KMS-11 (cell line): ENCODE data around the gene POU2F1.
A peak's percentile ranks its signal among the peaks of the same experiment; 100 is the strongest.

ENCODE experiments used
- H2AFZ ChIP-seq: fragments of 200-600 bp; sonication (generic); 2 replicates; pipeline ENCODE4 v1.6.1; 2016; ENCODE audit warnings: antibody characterized with exemption, mixed run types, low read depth
- H3K27ac ChIP-seq: fragments of 200-600 bp; sonication (generic); 2 replicates; pipeline ENCODE4 v1.6.1; 2016; ENCODE audit warnings: mild to moderate bottlenecking, mixed run types
- H3K27me3 ChIP-seq: fragments of 200-600 bp; sonication (generic); 2 replicates; pipeline ENCODE4 v1.6.1; 2017; ENCODE audit warnings: mild to moderate bottlenecking, low read depth, mixed run types, moderate library complexity; ENCODE audit not compliant: insufficient read depth
- H3K36me3 ChIP-seq: fragments of 200-600 bp; sonication (generic); 2 replicates; pipeline ENCODE4 v1.6.1; 2017; ENCODE audit warnings: mild to moderate bottlenecking, mixed run types; ENCODE audit not compliant: insufficient read depth
- H3K4me1 ChIP-seq: fragments of 200-600 bp; sonication (generic); 2 replicates; pipeline ENCODE4 v1.6.1; 2016; ENCODE audit warnings: mild to moderate bottlenecking, low read depth, mixed run types; ENCODE audit not compliant: poor library complexity, severe bottlenecking
- H3K4me2 ChIP-seq: fragments of 200-600 bp; sonication (generic); 2 replicates; pipeline ENCODE4 v1.7.0; 2016; ENCODE audit warnings: mild to moderate bottlenecking, mixed run types
- H3K4me3 ChIP-seq: fragments of 200-600 bp; sonication (generic); IDR thresholded peaks from 2 replicates; pipeline ENCODE4 v1.6.1; 2017; ENCODE audit warnings: low read depth, low read length, mixed read lengths; ENCODE audit not compliant: insufficient read depth
- H3K79me2 ChIP-seq: fragments of 200-600 bp; sonication (generic); 2 replicates; pipeline ENCODE4 v1.6.1; 2016; ENCODE audit warnings: low read depth, mixed run types; ENCODE audit not compliant: insufficient read depth
- H3K9ac ChIP-seq: fragments of 200-600 bp; sonication (generic); 2 replicates; pipeline ENCODE4 v1.6.1; 2016; ENCODE audit warnings: mild to moderate bottlenecking, mixed run types
- H4K20me1 ChIP-seq: fragments of 200-600 bp; sonication (generic); 2 replicates; pipeline ENCODE4 v1.6.1; 2016; ENCODE audit warnings: mild to moderate bottlenecking, mixed run types; ENCODE audit not compliant: insufficient read depth
- TF ChIP-seq, protein P1 (sequence below): fragments of 200-600 bp; sonication (generic); conservative IDR thresholded peaks from 2 replicates; pipeline ENCODE4 v1.6.1; 2017; ENCODE audit warnings: low read depth, mild to moderate bottlenecking, antibody characterized with exemption, low read length, moderate library complexity, mixed read lengths

Gene POU2F1

DNA sequence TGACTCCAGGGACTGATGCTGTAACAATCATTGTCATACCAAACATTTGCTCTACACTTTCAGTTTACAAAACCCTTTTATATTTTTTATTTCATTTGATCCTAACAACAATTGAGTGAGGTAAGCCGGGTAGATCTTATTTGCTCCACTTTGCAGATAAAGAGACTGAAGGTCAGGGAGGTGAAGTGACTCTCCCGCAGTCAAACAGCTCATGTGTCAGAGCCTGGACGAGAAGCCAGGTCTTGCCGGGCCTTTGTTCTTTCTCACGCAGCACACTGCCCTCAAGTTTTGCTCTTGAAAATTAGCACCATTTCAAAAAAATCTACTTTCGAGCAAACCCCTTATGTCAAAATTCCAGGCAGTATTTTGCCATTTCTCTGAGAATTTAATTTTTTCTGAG is 232.4 kb downstream of the POU2F1 start:
- TF ChIP-seq, protein P1, sequence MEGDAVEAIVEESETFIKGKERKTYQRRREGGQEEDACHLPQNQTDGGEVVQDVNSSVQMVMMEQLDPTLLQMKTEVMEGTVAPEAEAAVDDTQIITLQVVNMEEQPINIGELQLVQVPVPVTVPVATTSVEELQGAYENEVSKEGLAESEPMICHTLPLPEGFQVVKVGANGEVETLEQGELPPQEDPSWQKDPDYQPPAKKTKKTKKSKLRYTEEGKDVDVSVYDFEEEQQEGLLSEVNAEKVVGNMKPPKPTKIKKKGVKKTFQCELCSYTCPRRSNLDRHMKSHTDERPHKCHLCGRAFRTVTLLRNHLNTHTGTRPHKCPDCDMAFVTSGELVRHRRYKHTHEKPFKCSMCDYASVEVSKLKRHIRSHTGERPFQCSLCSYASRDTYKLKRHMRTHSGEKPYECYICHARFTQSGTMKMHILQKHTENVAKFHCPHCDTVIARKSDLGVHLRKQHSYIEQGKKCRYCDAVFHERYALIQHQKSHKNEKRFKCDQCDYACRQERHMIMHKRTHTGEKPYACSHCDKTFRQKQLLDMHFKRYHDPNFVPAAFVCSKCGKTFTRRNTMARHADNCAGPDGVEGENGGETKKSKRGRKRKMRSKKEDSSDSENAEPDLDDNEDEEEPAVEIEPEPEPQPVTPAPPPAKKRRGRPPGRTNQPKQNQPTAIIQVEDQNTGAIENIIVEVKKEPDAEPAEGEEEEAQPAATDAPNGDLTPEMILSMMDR = no peak
- no peak overlapping the region for H3K4me3 ChIP-seq
- H3K4me1 ChIP-seq = peaks cover 36% of the 10 kb centered on the region
- H3K4me2 ChIP-seq = no peak overlapping the region
- no peaks in the 10 kb centered on the region for H3K79me2 ChIP-seq
- no peak overlapping the region for H2AFZ ChIP-seq
- no peaks in the 10 kb centered on the region for H3K36me3 ChIP-seq
- H4K20me1 ChIP-seq = no peaks in the 10 kb centered on the region
- H3K27me3 ChIP-seq = no peaks in the 10 kb centered on the region
- H3K9ac ChIP-seq = no peak overlapping the region
- H3K27ac ChIP-seq = no peak overlapping the region

DNA sequence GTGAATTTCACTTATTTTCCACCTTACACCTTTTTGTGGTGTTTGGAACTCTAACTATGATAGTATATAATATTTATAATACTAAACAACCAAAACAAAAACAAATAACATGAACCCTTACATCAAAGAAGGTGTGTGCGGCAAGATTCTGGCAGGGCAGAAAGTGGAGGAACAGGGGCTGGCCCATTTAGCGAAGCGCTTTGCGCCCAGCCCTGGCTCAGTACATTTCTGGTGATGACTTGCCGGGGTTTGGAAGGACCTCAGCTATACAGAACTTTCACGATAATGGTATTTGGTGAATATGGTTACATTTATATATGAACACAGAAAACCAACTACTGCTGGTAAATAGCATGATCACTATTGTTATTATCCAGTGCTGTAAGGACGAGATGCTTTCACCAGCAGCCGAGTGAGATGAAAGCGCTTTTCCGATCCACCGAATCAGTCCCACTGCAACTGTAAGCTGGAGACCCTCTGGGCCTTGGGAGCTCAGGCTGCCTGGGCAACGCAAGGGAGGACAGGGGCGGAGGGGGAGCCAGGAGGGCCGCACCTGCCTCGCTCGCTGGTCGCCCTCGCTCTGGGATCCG is 233.7 kb downstream of the POU2F1 start:
- Histone ChIP-seq H3K36me3 (no peaks in the 10 kb centered on the region), H3K79me2 (no peaks in the 10 kb centered on the region), H3K4me2 (peak overlapping the region; percentile 92), H3K9ac (peak overlapping the region; percentile 88), H3K27me3 (no peaks in the 10 kb centered on the region), H3K4me3 (peak overlapping the region; percentile 95), H4K20me1 (no peaks in the 10 kb centered on the region), H3K4me1 (peaks cover 28% of the 10 kb centered on the region), H2AFZ (peak overlapping the region; percentile 96), H3K27ac (peak overlapping the region; percentile 67)
- TF ChIP-seq, protein P1 = no peak

DNA sequence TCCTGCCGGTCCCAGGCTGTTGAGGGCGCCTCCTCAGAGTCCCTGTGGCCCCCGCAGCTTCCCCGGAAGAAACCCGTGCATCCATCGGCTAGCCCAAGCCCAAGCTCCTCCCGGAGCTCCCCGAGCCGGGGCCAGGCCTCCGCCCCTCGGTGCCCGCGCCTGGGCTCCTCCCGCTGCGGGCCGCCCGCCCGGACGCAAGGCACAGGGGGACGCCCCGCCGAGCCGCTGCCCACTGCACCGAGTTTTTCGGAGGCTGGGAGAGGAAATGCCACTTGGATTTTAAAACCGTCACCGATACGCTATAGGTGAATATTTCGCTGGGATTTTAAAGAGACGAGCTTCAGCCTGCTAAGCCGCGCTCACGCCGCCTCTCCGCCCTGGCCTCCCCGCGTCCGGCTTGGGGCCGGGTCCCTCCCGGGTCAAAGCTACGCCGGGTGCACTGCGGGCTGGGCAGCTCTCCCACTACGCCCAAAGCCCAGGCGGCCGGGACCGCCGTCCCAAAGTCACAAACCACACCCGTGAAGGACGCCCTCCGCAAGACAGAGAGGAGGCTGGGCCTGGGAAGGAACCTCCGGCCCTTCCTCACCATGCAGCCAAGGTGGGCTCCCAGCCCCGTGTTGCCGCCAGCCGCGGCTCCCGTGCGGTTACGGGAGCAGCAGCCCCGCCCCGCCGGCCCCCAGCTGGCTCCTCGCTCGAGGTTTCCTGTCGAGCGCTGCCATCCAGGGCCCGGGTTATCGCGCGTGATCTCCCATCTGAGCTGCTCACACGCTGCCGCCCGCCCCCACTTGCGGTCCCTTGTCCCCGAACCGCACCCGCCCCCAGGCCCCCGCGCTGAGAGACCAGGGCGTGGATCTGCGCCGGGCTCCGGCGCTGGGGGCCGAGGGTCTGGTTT is 234.5 kb downstream of the POU2F1 start:
- TF ChIP-seq, protein P1 = no peak
- Histone ChIP-seq H3K36me3 (no peaks in the 10 kb centered on the region), H3K9ac (peak overlapping the region; percentile 88), H3K4me1 (peaks cover 28% of the 10 kb centered on the region), H3K4me3 (peak overlapping the region; percentile 95), H4K20me1 (no peaks in the 10 kb centered on the region), H3K4me2 (peak overlapping the region; percentile 92), H2AFZ (peak overlapping the region; percentile 96), H3K27ac (peak overlapping the region; percentile 67), H3K79me2 (no peaks in the 10 kb centered on the region), H3K27me3 (no peaks in the 10 kb centered on the region)

DNA sequence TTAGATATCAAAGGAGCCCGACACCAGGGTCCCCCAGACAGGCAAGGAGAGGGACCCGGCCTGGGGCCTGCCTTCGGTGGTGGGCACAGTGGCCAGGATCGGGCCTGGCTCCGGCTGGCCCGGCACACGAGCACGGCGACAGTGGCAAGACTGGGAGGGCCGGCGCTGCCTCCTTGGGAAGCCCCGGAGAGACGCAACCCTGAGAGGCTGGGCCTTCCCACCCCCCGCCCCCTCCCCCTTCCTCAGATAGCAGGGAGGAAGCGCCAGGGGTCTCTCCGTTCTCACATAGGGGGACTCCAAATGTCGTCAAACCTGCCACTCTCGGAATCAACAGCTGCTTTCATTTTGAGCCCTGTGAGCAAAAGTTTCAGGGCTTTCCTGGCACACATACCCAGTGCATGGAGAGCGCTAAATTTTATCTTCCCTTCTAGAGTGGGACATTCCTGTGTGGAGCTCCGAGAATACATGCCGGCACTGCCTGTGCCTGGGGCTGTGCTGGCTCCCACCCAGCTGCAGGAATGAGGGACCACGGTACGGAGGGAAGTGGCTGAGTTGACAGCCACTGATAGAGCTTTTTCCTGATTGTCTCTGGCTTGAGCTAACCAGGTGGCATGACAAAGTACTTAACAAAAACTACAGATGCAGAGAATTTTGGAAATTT is 235.2 kb downstream of the POU2F1 start:
- H3K27me3 ChIP-seq = no peaks in the 10 kb centered on the region
- H4K20me1 ChIP-seq = no peaks in the 10 kb centered on the region
- peak overlapping the region; percentile 96 for H2AFZ ChIP-seq
- no peaks in the 10 kb centered on the region for H3K36me3 ChIP-seq
- no peaks in the 10 kb centered on the region for H3K79me2 ChIP-seq
- TF ChIP-seq, protein P1 = no peak
- H3K4me2 ChIP-seq = peak overlapping the region; percentile 92
- peak overlapping the region; percentile 95 for H3K4me3 ChIP-seq
- H3K27ac ChIP-seq = peak overlapping the region; percentile 67
- peaks cover 23% of the 10 kb centered on the region for H3K4me1 ChIP-seq
- H3K9ac ChIP-seq = peak overlapping the region; percentile 88
